Astrocyte of the cerebellum (primary cell): ENCODE measurements around the gene NDOR1.

ENCODE experiments used
- DNase-seq: peaks from one replicate; pipeline ENCODE4 v3.0.0-alpha.2; 2011; ENCODE audit warnings: low read depth
- H3K4me3 ChIP-seq: 2 replicates; pipeline ENCODE4 v1.5.1; 2011; ENCODE audit warnings: mild to moderate bottlenecking, low read depth, low read length, moderate library complexity
- in situ Hi-C: cut with HindIII; loops from 2 replicates; pipeline ENCODE4 v1.10.0; 2017; ENCODE audit warnings: low sequenced_read_pairs
- TF ChIP-seq, protein P1 (sequence below): IDR thresholded peaks from 2 replicates; pipeline ENCODE4 v1.5.1; 2012; ENCODE audit warnings: low read length, low read depth, moderate library complexity, mild to moderate bottlenecking; ENCODE audit errors: missing control alignments

The NDOR1 gene

DNA sequence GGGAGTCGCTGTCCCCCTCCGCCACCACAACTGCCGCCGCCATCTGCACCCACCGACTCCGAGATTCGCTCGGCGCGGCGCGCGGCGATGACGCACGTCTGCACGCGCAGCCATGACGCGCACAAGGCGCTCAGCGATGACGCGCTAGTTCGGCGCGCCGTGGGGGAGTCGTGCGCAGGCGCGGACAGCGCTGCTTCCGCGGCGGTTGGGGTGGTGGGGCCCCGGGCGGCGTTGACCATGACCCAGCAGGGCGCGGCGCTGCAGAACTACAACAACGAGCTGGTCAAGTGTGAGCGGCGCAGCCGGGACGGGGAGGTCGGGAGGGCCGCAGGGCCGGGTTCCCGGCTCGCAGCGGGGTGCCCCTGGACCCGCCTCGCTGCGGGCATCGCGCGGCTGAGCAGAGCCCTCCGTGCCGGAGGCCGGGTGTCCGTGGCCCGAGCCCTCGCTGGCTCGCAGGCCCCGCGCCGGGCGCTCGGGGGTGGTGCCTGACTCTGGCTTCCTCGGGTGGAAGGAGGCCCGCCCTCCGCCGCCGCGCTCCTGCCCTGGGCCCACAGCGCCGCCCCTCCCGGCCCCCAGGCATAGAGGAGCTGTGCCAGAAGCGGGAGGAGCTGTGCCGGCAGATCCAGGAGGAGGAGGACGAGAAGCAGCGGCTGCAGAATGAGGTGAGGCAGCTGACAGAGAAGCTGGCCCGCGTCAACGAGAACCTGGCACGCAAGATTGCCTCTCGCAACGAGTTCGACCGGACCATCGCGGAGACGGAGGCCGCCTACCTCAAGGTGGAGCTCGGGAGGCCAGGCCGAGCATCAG lies 16.8 kb upstream of the NDOR1 start, which contains the start of the genes ANAPC2 and SSNA1:
Gene ANAPC2, minus strand, starts transcription at position 71 of the 807 bp plus-strand sequence. Its CDS starts 28 bp downstream, at position 43.
Gene SSNA1, plus strand, starts transcription at position 187 of the 807 bp plus-strand sequence. Its CDS starts 51 bp downstream, at position 238.
- H3K4me3 ChIP-seq = peak within 1 kb of the TSS; percentile 93
- DNase-seq = peak; percentile 82
- TF ChIP-seq, protein P1, sequence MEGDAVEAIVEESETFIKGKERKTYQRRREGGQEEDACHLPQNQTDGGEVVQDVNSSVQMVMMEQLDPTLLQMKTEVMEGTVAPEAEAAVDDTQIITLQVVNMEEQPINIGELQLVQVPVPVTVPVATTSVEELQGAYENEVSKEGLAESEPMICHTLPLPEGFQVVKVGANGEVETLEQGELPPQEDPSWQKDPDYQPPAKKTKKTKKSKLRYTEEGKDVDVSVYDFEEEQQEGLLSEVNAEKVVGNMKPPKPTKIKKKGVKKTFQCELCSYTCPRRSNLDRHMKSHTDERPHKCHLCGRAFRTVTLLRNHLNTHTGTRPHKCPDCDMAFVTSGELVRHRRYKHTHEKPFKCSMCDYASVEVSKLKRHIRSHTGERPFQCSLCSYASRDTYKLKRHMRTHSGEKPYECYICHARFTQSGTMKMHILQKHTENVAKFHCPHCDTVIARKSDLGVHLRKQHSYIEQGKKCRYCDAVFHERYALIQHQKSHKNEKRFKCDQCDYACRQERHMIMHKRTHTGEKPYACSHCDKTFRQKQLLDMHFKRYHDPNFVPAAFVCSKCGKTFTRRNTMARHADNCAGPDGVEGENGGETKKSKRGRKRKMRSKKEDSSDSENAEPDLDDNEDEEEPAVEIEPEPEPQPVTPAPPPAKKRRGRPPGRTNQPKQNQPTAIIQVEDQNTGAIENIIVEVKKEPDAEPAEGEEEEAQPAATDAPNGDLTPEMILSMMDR = peak; percentile 60
- in situ Hi-C loops = no loop called here

DNA sequence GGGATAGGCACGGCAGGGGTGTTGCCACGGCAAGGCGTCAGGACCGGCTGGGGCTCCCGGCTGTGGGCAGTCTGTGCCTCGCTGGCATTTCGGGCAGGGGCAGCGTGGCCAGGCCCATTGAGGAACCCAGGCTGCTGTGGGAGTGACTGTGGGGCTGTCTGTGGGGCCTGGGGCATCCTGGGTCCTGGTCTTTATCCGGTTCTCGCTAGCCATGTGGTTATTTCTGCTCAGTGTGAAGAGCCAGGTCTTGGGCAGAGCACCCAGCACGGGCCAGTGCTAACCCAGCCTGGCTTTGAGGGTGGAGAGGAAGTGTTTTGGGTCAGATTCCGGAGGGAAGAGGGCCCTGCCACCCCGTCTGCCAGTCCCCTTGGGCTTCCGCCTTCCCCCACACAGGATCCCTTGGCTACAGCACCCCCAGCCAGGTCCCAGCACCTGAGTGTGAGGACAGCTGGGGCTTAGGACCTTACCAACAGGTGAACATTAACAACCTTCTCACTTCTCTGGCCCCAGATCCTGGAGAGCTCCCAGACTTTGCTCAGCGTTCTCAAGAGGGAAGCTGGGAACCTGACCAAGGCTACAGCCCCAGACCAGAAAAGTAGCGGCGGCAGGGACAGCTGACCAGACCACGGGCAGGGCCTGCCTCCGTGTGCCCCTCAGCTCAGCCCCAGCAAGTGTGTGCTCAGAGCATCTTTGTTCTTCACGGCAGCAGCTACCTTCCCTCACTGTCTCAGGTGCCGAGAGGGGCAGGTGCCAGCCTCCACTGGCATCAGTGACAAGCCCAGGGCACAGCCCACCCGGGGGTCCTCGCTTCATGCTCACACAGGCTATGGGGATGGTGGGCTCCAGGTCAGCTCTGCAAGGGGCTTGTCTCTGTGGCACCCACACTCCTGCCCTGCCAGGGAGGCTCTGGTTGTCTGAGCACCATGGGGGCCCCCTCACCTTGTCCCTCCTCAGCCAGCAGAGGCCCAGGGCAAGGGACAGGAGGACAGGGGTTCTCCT lies 15.9 kb upstream of the NDOR1 start:
- peak overlapping the region; percentile 93 for H3K4me3 ChIP-seq
- DNase-seq = no peak
- in situ Hi-C loops = no loop called here
- TF ChIP-seq, protein P1 = no peak

DNA sequence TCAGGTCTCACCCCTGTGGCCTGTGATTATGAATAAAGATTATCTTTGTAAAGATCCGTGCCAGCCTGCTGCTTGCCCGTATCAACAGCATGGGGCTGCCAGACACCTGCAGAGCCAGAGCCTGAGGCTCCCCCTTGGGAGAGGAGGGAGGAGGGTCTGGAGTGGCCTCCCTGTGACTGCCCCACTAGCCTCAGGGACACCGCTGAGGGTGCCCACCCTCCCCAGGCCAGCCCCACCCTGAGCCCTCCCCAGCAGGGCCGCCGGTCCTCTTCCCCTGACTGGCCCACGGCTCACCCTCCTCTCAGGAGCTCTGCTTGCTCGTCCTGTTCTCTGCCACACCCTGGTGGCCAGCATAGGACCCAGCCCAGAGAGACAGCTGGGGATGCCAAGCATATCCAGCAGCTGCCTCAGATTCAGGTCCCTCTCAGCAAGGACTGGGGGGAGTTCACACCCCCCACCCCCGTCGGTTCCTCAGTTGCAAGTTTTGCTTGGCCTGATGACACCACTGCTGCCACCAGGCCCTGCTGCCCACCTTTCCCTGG lies 15.1 kb upstream of the NDOR1 start:
- no peak overlapping the region for H3K4me3 ChIP-seq
- TF ChIP-seq, protein P1 = no peak
- in situ Hi-C loops = no loop called here
- no peak for DNase-seq

DNA sequence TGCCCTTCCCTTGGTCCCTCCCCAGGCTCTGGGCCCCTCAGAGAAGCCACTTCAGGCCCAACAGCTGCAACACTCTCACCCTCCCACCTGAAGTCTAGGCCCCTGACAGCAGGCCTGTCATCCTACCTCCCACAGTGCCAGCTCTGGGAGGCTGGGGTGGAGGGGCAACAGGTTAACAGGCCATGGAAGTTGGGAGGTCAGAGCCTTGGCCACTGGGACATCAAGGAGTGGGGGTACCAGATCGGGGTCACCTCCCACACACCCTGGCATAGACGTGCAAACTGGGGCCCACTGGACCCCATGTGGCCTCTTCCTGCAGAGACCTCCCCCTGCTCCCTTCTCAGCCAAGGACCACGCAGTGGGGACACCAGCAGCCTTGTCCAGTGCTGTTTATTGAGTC lies 14.3 kb upstream of the NDOR1 start:
- H3K4me3 ChIP-seq = no peak overlapping the region
- TF ChIP-seq, protein P1 = no peak
- in situ Hi-C loops = no loop called here
- no peak for DNase-seq

DNA sequence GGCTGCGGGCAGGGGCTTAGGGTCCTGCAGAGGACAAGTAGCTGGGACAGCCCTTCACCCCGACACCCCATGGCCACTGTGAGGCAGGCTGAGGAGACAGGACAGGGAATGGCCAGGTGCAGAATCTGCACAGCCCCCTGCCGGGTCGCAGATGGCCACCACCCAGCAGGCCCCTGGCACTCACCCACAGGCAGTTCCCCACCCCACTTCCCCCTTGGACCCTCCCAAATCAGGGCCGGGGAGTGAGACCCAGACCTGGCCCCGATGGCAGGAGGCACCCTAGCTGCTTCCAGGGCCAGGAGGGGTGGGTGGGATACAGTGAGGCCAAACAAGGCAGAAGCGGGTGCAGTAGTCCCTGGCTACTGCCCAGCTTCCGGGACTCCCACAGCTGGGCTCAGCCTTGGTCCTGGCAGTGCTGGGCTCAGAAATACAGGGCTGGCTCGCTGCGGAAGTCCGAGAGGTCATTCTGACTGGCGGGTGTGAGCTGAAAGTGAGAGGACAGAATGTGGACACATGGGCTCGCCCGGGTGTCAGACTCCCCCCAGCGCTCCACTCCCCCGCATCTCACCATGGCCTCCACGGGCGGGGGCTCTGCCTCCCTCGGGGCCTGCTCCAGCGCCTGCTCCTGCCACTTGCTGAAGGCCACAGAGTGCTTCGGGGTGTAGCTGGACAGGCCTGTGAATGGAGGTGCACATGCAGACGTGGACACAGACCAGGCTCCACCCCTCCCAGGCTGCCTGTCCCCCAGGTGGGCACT lies 13.6 kb upstream of the NDOR1 start:
- TF ChIP-seq, protein P1 = no peak
- DNase-seq = no peak
- in situ Hi-C loops = no loop called here
- H3K4me3 ChIP-seq = no peak overlapping the region
